GM12892 (cell line): ENCODE data around the gene LACRT.
A peak's percentile ranks its signal among the peaks of the same experiment; 100 is the strongest.

ENCODE experiments used
- DNase-seq: peaks from one replicate; pipeline ENCODE4 v3.0.0; 2011; ENCODE audit not compliant: insufficient read length
- FAIRE-seq: peaks from 2 replicates; lab custom pipeline; 2011; peaks lifted over from hg19 to GRCh38; lab: Jason Lieb, UNC
- POLR2A ChIP-seq: IDR thresholded peaks from 2 replicates; pipeline ENCODE4 v1.6.1; 2011; ENCODE audit warnings: low read depth, low read length, control low read depth
- POLR2AphosphoS5 ChIP-seq: IDR thresholded peaks from 2 replicates; pipeline ENCODE4 v1.6.1; 2011; ENCODE audit warnings: low read depth, low read length, control low read depth
- TAF1 ChIP-seq: IDR thresholded peaks from 2 replicates; pipeline ENCODE4 v1.6.1; 2011; ENCODE audit warnings: low read depth, mild to moderate bottlenecking, control low read depth, low read length, borderline replicate concordance

LACRT gene

GRCh38 chr12:54608156-54608555 is 26.5 kb downstream of the LACRT start:
- TF ChIP-seq POLR2A (no peak), POLR2AphosphoS5 (no peak), TAF1 (no peak)
- FAIRE-seq (no peak), DNase-seq (no peak)

DNA sequence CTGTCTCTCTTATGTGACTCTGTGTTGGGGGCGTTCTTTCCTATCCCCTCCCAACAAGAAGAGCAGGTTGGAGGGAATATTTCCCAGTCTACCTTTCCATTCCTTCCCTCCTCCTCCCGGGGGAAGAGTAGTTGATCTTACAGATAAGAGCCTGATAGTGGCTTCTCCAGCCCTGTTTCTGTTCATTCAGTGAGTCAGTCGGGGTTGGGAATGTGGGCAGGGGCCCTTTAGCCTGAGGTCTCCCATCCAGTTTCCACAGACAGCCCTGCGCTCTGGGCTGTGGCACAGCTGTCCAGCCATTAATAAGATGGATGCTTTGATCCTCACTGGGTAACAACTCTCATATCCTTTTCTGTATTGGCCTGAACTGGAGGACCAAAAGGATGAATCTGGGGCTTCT is 28.1 kb downstream of the LACRT start:
- no peak for DNase-seq
- TF ChIP-seq POLR2AphosphoS5, result no peak
- no peak for TF ChIP-seq POLR2A
- TF ChIP-seq TAF1, result no peak
- FAIRE-seq, result no peak

- FAIRE-seq (no peak), DNase-seq (no peak)
- TF ChIP-seq POLR2A (no peak), POLR2AphosphoS5 (no peak), TAF1 (no peak)
Observed at GRCh38 chr12:54605138-54605970, 29.3 kb downstream of the LACRT start.

GRCh38 chr12:54604436-54604835 is 30.3 kb downstream of the LACRT start:
- no peak for TF ChIP-seq TAF1
- TF ChIP-seq POLR2A, result no peak
- TF ChIP-seq POLR2AphosphoS5, result no peak
- DNase-seq (no peak), FAIRE-seq (peak; percentile 9)

DNA sequence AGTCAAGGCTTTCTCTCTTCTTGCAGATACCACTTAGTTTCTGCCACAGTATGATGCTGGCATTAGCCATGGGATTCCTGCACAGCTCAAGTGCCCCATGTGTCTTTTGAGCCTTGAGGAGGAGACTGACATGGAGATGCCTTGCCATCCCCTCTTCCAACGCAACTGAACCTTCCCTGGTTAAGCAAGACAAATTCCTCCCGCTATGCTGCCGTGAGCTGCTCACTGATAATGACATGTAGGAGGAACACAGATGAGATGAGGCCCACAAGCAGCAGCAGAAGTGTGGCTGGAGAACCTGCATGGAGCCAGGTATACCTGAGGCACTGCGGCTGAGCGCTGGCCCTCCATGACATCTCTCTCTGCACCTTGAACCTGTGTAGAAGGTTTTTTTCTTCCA is 30.8 kb downstream of the LACRT start:
- FAIRE-seq (no peak), DNase-seq (no peak)
- TF ChIP-seq POLR2AphosphoS5 (no peak), TAF1 (no peak), POLR2A (no peak)

DNA sequence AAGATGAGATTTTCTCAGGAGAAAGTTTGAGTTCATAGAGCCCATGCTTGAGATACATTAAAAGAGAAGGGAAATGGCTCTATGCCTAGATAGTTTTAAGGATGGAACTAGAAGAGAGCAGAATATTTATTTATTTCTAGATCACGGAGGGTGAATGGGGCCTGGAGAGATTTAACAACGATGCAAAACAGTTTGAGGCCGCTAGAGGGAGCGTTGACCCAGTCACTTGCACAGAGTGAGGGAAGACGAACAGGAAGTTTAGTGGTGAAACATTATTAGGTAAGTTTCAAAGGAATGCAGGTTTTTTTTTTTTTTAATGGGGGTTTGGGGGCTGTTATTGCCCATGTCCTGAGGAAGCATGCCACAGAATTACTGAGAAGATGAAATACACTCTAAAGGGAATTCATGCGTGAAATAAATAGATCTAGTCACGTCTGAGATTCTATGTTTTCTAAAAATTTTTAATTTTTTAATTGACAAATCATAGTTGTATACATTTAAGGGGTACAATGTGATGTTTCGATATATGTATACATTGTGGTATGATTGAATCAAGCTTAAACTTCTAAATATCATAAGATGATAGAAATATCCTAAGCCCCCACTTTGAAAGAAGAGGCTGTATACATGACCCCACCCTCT is 31.4 kb downstream of the LACRT start:
- FAIRE-seq (peak; percentile 85), DNase-seq (no peak)
- TF ChIP-seq TAF1 (no peak), POLR2AphosphoS5 (no peak), POLR2A (no peak)

DNA sequence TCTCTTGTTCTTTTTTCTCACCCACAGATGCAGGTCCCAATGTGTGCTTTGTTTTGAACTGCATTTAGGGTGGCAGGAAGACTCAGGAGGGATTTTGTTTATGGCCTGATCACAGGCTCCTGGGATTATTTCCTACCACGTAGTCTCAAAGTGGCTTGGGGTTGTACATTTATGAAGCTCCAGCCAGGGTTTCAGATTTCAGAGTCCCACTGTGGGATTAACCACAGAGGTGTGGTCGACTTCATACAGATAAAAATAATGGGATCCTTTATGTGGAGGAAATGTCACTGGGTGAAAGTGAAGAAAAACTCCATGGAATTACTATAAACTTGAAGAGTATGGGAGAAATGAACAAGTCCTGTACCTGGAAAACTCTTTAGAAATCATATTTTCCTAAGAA is 32.0 kb downstream of the LACRT start:
- FAIRE-seq (no peak), DNase-seq (no peak)
- TF ChIP-seq TAF1, result no peak
- no peak for TF ChIP-seq POLR2AphosphoS5
- no peak for TF ChIP-seq POLR2A

DNA sequence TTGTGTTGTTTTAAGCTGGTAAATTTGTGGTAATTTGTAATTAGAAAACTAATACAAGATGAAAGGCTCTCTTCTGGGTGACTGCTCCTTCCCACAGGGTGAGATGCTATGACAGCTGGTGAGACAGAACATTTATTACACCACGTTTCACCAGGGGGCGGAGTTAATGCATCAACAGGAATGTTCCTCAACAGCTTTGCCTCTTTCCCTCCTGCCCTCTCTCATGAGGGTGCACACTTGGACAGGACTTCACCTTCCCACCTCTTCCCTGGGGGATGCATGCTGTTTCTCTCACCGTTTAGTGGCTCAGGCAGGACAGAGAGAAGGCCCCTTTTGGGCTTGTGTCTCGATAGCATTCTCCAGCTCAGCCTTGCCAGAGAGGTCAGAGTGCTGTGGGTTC is 32.9 kb downstream of the LACRT start:
- TF ChIP-seq POLR2AphosphoS5 (no peak), TAF1 (no peak), POLR2A (no peak)
- DNase-seq (no peak), FAIRE-seq (no peak)

DNA sequence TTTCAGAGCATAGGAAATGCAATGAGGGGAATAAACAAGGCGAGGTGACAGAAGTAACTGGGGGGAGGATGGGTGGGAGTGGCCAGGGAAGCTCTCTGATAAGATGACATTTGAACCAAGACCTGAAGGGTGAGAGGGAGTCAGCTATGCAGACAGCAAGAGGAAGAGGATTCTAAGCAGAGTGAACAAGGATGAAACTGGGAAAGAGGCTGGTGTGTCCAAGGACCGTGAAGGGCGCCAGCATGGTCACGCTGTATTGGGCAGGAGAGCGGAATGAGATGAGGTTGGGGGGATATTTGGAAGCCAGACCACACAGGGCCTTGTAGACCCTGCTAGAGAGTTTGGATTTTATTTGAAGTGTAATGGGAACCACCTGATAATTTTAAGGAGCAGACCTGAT is 35.7 kb downstream of the LACRT start:
- DNase-seq (no peak), FAIRE-seq (no peak)
- TF ChIP-seq POLR2A (no peak), POLR2AphosphoS5 (no peak), TAF1 (no peak)

DNA sequence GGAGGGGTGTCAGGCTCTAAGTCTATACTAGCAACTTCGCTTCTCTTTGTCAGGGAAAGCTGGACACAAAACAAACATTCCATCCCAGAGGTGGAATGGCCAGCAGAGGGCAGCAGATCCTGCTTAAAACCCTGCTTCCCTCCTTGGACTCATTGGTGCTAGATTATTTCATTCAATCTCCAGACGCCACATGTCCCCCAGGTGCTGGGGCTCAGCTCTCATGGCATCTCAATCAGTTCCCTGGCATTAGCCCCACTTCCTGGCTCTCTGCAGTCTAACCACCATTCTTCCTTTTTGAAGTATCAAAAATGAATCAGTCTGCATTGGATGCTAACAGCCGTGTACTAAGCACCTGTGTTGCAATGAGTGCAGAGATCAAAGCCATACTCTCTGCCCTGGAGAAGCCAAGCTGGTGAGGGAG is 38.2 kb downstream of the LACRT start:
- no peak for TF ChIP-seq POLR2AphosphoS5
- TF ChIP-seq TAF1, result no peak
- TF ChIP-seq POLR2A, result no peak
- FAIRE-seq (no peak), DNase-seq (no peak)

- DNase-seq (no peak), FAIRE-seq (no peak)
- TF ChIP-seq TAF1, result no peak
- TF ChIP-seq POLR2AphosphoS5, result no peak
Observed at GRCh38 chr12:54595471-54595870, 39.2 kb downstream of the LACRT start.

DNA sequence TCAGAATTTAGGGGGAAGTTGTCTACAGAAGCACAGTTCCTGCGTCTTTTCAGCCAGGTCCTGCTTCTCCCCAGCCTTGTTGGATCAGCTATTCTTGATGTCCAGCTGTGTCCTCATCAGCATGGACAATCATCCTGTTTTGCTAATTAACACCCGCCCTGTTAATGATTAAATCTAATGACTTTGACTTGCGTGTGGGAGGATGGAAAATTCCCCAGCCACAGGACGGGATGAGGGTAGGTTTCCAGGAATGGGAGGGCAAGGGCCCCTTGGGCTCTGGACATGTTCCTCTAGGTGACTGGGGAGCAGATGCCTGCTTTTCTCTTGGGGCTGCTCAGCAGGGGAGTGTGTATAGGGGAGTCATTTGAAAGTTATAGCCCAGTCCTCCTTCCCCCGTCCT is 41.0 kb downstream of the LACRT start:
- TF ChIP-seq POLR2AphosphoS5, result no peak
- no peak for TF ChIP-seq TAF1
- no peak for DNase-seq
- no peak for FAIRE-seq
